ENCODE measurements around the gene CTXND1.
"Not testable (repeated sequence)": the region's sequence is repeated elsewhere in the genome, so short reads cannot be mapped to it uniquely, and the experiment has no call there.

CTXND1 gene

GRCh38 chr15:80252121-80252518 lies at the start of gene CTXND1:
CTXND1 (minus strand) TSS chr15:80252213; CDS start chr15:80201949, 50,264 bp downstream.
- no peak for DNase-seq (ENCODE audit: low spot score)

- no peak for DNase-seq (ENCODE audit: low spot score)
These were observed 49.5 kb upstream of the CTXND1 start for GRCh38 chr15:80301472-80301871.

DNA sequence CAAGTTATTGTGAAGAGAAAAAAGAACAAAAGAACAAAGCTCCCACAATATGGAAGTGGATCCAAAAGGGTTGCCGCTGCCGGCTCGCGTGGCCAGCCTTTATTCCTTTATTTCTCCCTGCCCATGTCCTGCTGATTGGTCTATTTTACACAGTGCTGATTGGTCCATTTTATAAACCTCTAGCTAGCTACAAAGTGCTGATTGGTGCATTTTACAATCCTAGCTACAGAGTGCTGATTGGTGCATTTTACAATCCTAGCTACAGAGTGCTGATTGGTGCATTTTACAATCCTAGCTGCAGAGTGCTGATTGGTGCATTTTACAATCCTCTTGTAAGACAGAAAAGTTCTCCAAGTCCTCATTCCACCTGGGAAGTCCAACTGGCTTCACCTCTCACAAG lies 43.8 kb upstream of the CTXND1 start:
- DNase-seq (ENCODE audit: low spot score) = not testable (repeated sequence)

- DNase-seq (ENCODE audit: low spot score) = no peak
These were observed 40.1 kb upstream of the CTXND1 start for GRCh38 chr15:80292079-80292478.

GRCh38 chr15:80290891-80291290 lies 38.9 kb upstream of the CTXND1 start:
- not testable (repeated sequence) for DNase-seq (ENCODE audit: low spot score)

GRCh38 chr15:80289528-80290495 lies 37.8 kb upstream of the CTXND1 start:
- peak; percentile 62 for DNase-seq (ENCODE audit: low spot score)

GRCh38 chr15:80288131-80288530 lies 36.1 kb upstream of the CTXND1 start:
- no peak for DNase-seq (ENCODE audit: low spot score)

GRCh38 chr15:80286055-80286454 lies 34.0 kb upstream of the CTXND1 start:
- DNase-seq (ENCODE audit: low spot score) = no peak

DNA sequence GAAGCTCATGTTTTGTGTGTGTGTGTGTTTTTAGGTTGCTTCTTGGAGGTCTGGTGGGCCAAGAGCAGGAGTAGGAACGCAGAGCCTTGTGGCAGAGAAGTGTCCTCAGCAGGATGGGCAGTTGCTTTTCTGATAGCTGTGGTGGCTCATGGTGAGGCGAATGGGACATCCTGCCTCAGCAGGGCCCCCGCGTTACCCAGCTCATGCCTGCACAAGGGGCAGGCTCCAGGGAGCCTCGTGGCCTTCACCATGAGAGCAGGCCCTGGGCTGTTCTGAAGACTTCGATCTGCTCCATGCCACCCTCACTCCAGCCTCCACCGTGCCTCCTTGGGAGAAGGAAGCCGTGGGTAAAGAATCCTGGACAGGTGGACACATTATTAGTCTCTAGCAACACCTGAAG lies 33.4 kb upstream of the CTXND1 start:
- DNase-seq (ENCODE audit: low spot score) = no peak

DNA sequence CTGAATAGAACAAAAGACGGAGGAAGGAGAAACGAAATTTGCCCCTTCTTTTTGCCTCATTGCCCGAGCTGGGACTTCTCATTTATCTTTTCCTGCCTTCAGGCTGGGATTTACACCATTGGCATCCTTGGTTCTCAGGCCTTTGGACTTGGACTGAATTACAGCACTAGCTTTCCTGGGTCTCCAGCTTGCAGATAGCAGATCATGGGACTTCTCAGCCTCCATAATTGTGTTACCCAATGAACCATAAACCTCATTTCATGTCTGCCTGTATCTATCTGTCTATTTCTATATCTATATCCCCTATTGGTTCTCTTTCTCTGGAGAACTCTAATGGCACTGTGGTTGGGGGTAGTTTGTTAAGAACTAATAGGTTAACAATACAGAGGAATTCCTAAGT lies 31.5 kb upstream of the CTXND1 start:
- no peak for DNase-seq (ENCODE audit: low spot score)

GRCh38 chr15:80277147-80277546 lies 25.1 kb upstream of the CTXND1 start:
- no peak for DNase-seq (ENCODE audit: low spot score)

DNA sequence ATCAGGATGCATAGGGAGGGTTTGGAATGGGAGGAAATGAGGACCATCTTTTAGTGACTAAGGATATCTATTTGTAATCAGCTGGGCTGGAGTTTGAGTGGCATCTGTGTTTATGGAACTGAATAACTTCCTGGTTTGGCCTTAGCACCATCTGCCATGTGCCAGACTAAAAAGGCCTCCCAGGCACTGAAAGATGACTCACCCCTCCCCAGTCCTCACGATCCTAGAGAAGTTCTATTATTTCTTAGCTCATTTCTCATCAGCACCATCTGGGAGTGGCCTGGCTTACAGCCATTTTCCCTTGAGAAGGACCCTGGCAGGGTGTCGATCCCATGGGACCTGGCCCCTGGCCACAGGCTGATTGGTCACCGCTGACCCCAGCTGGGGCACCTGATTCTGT lies 23.9 kb upstream of the CTXND1 start:
- DNase-seq (ENCODE audit: low spot score) = no peak

DNA sequence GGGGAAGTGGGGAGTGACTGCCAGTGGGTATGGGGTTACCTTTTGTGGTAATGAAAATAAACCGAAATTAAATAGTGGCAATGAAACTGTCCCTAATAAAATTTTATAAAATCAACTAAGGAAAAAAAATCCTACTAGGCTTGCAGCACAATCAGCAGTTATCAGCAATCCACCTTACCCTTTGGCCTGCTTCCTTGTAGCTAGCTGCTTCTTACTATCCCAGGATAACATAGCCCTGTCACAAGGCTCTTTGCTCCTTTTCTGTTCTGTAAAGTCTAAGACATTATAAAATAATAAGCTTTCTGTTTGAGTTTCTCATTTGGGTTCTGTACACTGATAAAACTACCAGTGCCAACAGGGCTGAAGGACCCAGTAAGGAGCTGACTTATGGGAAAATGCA lies 23.0 kb upstream of the CTXND1 start:
- no peak for DNase-seq (ENCODE audit: low spot score)

DNA sequence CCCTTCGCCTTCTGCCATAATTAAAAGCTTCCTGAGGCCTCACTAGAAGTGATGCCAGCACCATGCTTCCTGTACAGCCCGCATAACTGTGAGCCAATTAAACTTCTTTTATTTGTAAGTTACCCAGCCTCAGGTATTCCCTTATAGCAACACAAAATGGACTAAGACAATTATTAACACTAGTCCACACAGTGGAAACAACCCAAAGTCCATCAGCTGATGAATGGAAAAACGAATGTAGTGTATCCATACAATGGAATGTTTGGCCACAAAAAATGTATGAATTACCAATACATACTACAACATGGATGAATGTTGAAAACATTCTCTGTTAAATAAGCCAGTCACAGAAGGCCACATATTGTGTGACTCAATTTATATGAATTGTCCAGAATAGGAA lies 22.5 kb upstream of the CTXND1 start:
- no peak for DNase-seq (ENCODE audit: low spot score)

DNA sequence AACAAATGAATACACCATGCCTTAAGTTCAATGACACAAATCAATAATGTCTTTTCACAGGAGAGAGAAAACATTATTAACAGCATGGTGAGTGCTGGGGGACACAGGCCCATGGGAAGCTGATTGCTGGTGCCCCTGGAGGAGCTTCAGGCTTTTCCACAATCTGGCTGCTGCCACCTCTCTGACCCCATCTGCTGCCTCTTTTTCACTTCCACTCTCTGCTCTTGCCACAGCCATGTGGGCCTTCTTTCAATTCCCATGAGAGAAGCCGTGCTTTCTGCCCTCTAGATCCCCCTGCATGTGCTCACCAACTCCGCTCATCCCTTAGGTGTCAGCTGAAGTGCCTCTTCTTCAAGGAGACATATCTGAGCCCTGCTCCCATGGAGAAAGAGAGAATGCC lies 21.0 kb upstream of the CTXND1 start:
- DNase-seq (ENCODE audit: low spot score) = no peak

GRCh38 chr15:80270472-80270871 lies 18.5 kb upstream of the CTXND1 start:
- DNase-seq (ENCODE audit: low spot score) = no peak

- DNase-seq (ENCODE audit: low spot score) = no peak
These were observed 16.1 kb upstream of the CTXND1 start for GRCh38 chr15:80268101-80268500.

GRCh38 chr15:80267658-80268057 lies 15.6 kb upstream of the CTXND1 start:
- no peak for DNase-seq (ENCODE audit: low spot score)

GRCh38 chr15:80266745-80267144 lies 14.7 kb upstream of the CTXND1 start:
- DNase-seq (ENCODE audit: low spot score) = no peak

DNA sequence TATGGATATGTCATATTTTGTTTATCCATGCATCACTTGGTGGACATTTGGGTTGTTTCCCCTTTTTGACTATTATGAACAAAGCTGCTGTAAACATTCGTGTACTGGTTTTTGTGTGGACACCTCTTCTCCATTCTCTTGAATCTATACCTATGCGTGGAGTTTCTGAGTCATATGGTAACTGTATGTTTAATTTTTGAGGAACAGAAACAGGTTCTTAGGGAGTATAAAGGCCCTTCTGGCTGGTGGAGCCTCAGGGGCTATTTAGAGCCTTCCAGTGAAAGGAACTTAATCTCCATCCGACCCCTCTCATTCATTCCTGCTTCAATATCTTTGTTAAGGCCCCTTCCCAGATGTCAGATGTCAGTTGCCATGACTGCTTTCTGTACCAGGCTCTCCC lies 14.1 kb upstream of the CTXND1 start:
- no peak for DNase-seq (ENCODE audit: low spot score)

- no peak for DNase-seq (ENCODE audit: low spot score)
These were observed 13.0 kb upstream of the CTXND1 start for GRCh38 chr15:80265021-80265420.

- no peak for DNase-seq (ENCODE audit: low spot score)
These were observed 12.0 kb upstream of the CTXND1 start for GRCh38 chr15:80264031-80264430.

GRCh38 chr15:80260551-80260950 lies 8.5 kb upstream of the CTXND1 start:
- DNase-seq (ENCODE audit: low spot score) = no peak

Measured in cerebellar cortex (tissue), 1 donor.